ENCODE measurements around the gene FCHSD2. TPM values are rescaled to one million over a fixed set of nuclear protein-coding genes. Genes with fewer than 3 reads are reported as not detected.
"Not testable (repeated sequence)": the region's sequence is repeated elsewhere in the genome, so short reads cannot be mapped to it uniquely, and the experiment has no call there.

FCHSD2 gene
- total RNA-seq, 1 experiment from 2014 or later = 5.7 TPM

DNA sequence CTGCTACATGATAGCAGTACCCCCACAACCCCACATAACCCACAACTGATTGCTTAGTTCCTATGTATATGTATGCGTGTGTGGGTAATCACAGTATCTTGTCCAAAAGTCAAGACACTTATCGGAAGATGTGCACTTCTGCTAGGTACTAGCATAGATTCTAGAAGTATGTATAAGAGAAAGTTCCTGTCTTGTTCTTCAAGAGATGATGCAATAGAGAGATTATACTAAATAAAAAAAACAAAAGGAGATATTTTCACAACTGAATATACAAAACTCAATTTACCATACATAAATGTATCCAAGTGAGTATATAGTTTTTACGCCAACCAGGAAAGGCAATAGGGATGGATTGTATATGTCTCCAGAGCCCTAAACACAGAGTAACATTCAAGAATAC is 112.0 kb downstream of the FCHSD2 start:
- H3K27ac ChIP-seq = no peak overlapping the region
- no peaks in the 10 kb centered on the region for H3K27me3 ChIP-seq (replicated peaks)
- no peaks in the 10 kb centered on the region for H3K4me1 ChIP-seq (replicated peaks)
- no peaks in the 10 kb centered on the region for H3K36me3 ChIP-seq
- no peak for DNase-seq (ENCODE audit: low read depth in 1 of 2, low spot score in 2 of 2)
- H3K4me3 ChIP-seq = no peak overlapping the region
- H3K9me3 ChIP-seq (replicated peaks) = no peaks in the 10 kb centered on the region

- Histone ChIP-seq H3K27ac (no peak overlapping the region), H3K4me1 (replicated peaks) (no peaks in the 10 kb centered on the region), H3K4me3 (no peak overlapping the region), H3K9me3 (replicated peaks) (no peaks in the 10 kb centered on the region), H3K27me3 (replicated peaks) (no peaks in the 10 kb centered on the region), H3K36me3 (no peaks in the 10 kb centered on the region)
- no peak for DNase-seq (ENCODE audit: low read depth in 1 of 2, low spot score in 2 of 2)
Observed at GRCh38 chr11:73029403-73029802, 112.7 kb downstream of the FCHSD2 start.

- H3K36me3 ChIP-seq = no peaks in the 10 kb centered on the region
- DNase-seq (ENCODE audit: low read depth in 1 of 2, low spot score in 2 of 2) = no peak
- H3K27me3 ChIP-seq (replicated peaks) = no peaks in the 10 kb centered on the region
- no peaks in the 10 kb centered on the region for H3K9me3 ChIP-seq (replicated peaks)
- H3K27ac ChIP-seq = no peak overlapping the region
- no peaks in the 10 kb centered on the region for H3K4me1 ChIP-seq (replicated peaks)
- H3K4me3 ChIP-seq = no peak overlapping the region
Observed at GRCh38 chr11:73028611-73029010, 113.5 kb downstream of the FCHSD2 start.

- H3K4me1 ChIP-seq (replicated peaks); H3K36me3 ChIP-seq; H3K27ac ChIP-seq; H3K9me3 ChIP-seq (replicated peaks); H3K27me3 ChIP-seq (replicated peaks); DNase-seq (ENCODE audit: low read depth in 1 of 2, low spot score in 2 of 2); H3K4me3 ChIP-seq: not testable (repeated sequence)
Observed at GRCh38 chr11:73027840-73028239, 114.3 kb downstream of the FCHSD2 start.

DNA sequence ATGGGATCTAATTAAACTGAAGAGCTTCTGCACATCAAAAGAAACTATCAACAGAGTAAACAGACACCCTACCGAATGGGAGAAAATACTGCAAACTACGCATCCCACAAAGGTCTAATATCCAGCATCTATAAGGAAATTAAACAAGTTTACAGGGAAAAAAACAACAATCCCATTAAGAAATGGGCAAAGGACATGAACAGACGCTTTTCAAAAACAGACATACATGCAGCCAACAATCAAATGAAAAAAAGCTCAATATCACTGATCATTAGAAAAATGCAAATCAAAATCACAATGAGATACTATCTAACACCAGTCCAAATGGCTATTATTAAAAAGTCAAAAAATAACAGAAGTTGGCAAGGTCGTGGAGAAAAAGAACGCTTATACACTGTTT is 117.5 kb downstream of the FCHSD2 start:
- Histone ChIP-seq H3K4me1 (replicated peaks) (no peaks in the 10 kb centered on the region), H3K36me3 (no peaks in the 10 kb centered on the region), H3K4me3 (no peak overlapping the region), H3K9me3 (replicated peaks) (no peaks in the 10 kb centered on the region), H3K27me3 (replicated peaks) (no peaks in the 10 kb centered on the region), H3K27ac (no peak overlapping the region)
- no peak for DNase-seq (ENCODE audit: low read depth in 1 of 2, low spot score in 2 of 2)

- H3K27me3 ChIP-seq (replicated peaks) = no peaks in the 10 kb centered on the region
- H3K4me3 ChIP-seq = no peak overlapping the region
- no peak for DNase-seq (ENCODE audit: low read depth in 1 of 2, low spot score in 2 of 2)
- H3K27ac ChIP-seq = no peak overlapping the region
- H3K36me3 ChIP-seq = no peaks in the 10 kb centered on the region
- no peaks in the 10 kb centered on the region for H3K9me3 ChIP-seq (replicated peaks)
- H3K4me1 ChIP-seq (replicated peaks) = no peaks in the 10 kb centered on the region
Observed at GRCh38 chr11:73019996-73020395, 122.1 kb downstream of the FCHSD2 start.

DNA sequence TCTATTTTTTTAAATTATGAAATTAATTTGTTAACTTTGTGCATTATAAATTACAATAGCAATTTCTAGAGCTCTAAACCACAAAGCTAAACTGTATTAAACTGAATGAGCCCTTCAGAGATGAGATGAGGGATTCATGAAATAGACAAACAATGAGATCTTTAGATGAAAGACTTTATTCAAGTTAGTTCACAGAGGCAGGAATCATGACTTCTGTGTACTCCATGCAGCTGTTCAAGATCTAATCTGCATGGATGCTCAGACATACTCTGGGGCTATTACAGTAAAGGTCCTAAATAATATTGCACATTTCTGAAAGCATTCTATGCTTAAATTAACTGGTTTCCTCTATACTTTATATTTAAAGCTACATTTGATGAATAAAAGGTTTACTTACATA is 122.7 kb downstream of the FCHSD2 start:
- no peaks in the 10 kb centered on the region for H3K9me3 ChIP-seq (replicated peaks)
- H3K4me1 ChIP-seq (replicated peaks) = no peaks in the 10 kb centered on the region
- H3K36me3 ChIP-seq = no peaks in the 10 kb centered on the region
- H3K4me3 ChIP-seq = no peak overlapping the region
- no peaks in the 10 kb centered on the region for H3K27me3 ChIP-seq (replicated peaks)
- DNase-seq (ENCODE audit: low read depth in 1 of 2, low spot score in 2 of 2) = no peak
- no peak overlapping the region for H3K27ac ChIP-seq

- H3K36me3 ChIP-seq = no peaks in the 10 kb centered on the region
- DNase-seq (ENCODE audit: low read depth in 1 of 2, low spot score in 2 of 2) = no peak
- no peaks in the 10 kb centered on the region for H3K9me3 ChIP-seq (replicated peaks)
- H3K27ac ChIP-seq = no peak overlapping the region
- no peaks in the 10 kb centered on the region for H3K4me1 ChIP-seq (replicated peaks)
- no peak overlapping the region for H3K4me3 ChIP-seq
- H3K27me3 ChIP-seq (replicated peaks) = no peaks in the 10 kb centered on the region
Observed at GRCh38 chr11:73018856-73019255, 123.3 kb downstream of the FCHSD2 start.

DNA sequence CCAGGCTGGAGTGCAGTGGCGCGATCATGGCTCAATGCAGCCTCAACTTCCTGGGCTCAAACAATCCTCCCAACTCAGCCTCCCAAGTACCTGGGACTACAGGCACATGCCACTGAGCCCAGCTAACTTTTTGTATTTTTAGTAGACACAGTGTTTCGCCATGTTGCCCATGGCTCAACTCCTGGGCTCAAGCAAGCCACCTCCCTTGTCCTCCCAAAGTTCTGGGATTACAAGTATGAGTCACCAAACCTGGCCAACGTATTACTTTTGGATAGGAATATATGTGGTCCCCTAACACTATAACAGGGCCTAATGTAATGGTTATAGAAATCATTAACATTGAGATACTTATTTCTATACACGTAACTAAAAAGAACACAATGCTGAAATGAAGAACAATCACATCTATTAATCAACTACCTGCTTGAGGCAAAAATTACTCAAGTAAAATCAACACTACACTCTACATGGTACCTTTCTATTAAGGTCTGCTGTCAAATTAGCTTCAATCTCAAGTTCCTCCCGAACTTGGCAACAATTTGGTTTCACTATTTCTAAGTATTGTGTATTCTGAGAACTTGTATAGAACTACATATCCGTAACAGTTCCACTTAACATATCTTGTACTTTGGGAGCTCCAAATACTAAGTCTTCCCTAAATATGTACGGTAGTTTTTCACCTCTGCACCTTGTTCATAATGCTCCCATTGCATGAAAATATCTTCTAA is 124.9 kb downstream of the FCHSD2 start:
- no peak for DNase-seq (ENCODE audit: low read depth in 1 of 2, low spot score in 2 of 2)
- no peak overlapping the region for H3K27ac ChIP-seq
- H3K4me3 ChIP-seq = no peak overlapping the region
- no peaks in the 10 kb centered on the region for H3K27me3 ChIP-seq (replicated peaks)
- H3K4me1 ChIP-seq (replicated peaks) = peaks cover 12% of the 10 kb centered on the region
- H3K9me3 ChIP-seq (replicated peaks) = no peaks in the 10 kb centered on the region
- no peaks in the 10 kb centered on the region for H3K36me3 ChIP-seq

- H3K36me3 ChIP-seq = no peaks in the 10 kb centered on the region
- peaks cover 23% of the 10 kb centered on the region for H3K4me1 ChIP-seq (replicated peaks)
- no peak overlapping the region for H3K4me3 ChIP-seq
- peak overlapping the region; percentile 67 for H3K27ac ChIP-seq
- H3K9me3 ChIP-seq (replicated peaks) = no peaks in the 10 kb centered on the region
- H3K27me3 ChIP-seq (replicated peaks) = no peaks in the 10 kb centered on the region
- DNase-seq (ENCODE audit: low read depth in 1 of 2, low spot score in 2 of 2) = no peak
Observed at GRCh38 chr11:73013021-73013420, 129.1 kb downstream of the FCHSD2 start.

GRCh38 chr11:73012121-73012863 is 129.8 kb downstream of the FCHSD2 start:
- Histone ChIP-seq H3K27me3 (replicated peaks) (no peaks in the 10 kb centered on the region), H3K4me1 (replicated peaks) (peaks cover 23% of the 10 kb centered on the region), H3K4me3 (no peak overlapping the region), H3K9me3 (replicated peaks) (no peaks in the 10 kb centered on the region), H3K27ac (peak overlapping the region; percentile 67), H3K36me3 (no peaks in the 10 kb centered on the region)
- peak; percentile 38 to 68 for DNase-seq (ENCODE audit: low read depth in 1 of 2, low spot score in 2 of 2)

DNA sequence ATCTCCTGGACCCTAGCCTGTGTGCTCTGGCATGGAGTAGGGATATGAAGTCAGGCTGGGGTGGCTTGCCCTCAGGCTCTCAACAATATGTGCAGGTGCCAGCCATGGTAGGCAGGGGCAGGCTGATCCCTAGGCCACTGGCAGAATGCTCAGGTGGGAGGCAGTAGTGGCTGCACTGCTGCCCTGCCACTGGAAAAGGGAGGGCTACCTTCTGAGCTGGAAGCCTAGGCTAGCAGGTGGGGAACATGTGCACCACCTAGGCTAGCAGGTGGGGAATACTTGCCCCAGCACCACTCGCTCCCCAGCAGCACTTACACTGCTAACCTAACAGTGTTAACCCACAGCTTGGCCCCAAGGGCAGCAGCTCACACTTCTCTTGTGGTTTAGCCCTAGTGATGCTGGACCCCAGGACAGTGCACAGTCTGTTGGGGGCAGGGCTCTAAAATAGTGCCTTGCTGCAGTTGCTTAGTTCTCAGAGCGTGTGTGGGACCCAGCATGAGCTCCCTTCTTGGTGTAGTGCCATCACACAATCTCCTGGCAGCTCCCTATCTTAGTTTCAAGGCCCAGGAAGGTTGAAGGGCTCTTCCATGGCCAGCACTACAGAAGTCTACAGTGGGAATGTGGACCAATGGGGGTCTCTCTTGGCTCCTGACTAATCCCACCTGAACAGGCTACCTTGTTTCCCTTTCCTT is 130.8 kb downstream of the FCHSD2 start:
- peaks cover 23% of the 10 kb centered on the region for H3K4me1 ChIP-seq (replicated peaks)
- no peaks in the 10 kb centered on the region for H3K27me3 ChIP-seq (replicated peaks)
- H3K4me3 ChIP-seq = no peak overlapping the region
- no peaks in the 10 kb centered on the region for H3K9me3 ChIP-seq (replicated peaks)
- peak overlapping the region; percentile 67 for H3K27ac ChIP-seq
- DNase-seq (ENCODE audit: low read depth in 1 of 2, low spot score in 2 of 2) = no peak
- no peaks in the 10 kb centered on the region for H3K36me3 ChIP-seq

- Histone ChIP-seq H3K9me3 (replicated peaks) (no peaks in the 10 kb centered on the region), H3K36me3 (no peaks in the 10 kb centered on the region), H3K4me3 (no peak overlapping the region), H3K27ac (no peak overlapping the region), H3K4me1 (replicated peaks) (peaks cover 23% of the 10 kb centered on the region), H3K27me3 (replicated peaks) (no peaks in the 10 kb centered on the region)
- no peak for DNase-seq (ENCODE audit: low read depth in 1 of 2, low spot score in 2 of 2)
Observed at GRCh38 chr11:73009972-73010371, 132.1 kb downstream of the FCHSD2 start.

GRCh38 chr11:73004088-73004487 is 138.0 kb downstream of the FCHSD2 start:
- no peaks in the 10 kb centered on the region for H3K27me3 ChIP-seq (replicated peaks)
- no peaks in the 10 kb centered on the region for H3K36me3 ChIP-seq
- H3K27ac ChIP-seq = no peak overlapping the region
- no peaks in the 10 kb centered on the region for H3K4me1 ChIP-seq (replicated peaks)
- H3K4me3 ChIP-seq = no peak overlapping the region
- DNase-seq (ENCODE audit: low read depth in 1 of 2, low spot score in 2 of 2) = no peak
- H3K9me3 ChIP-seq (replicated peaks) = no peaks in the 10 kb centered on the region

All from SJSA1 (cell line).